Stimulated activated naive CD8-positive, alpha-beta T cell treated with anti-CD3 and anti-CD28 coated beads, Interleukin-15, Interleukin-2, amounts not matched to agents 100 U/mL and 50 U/mL, for 24 hours (primary cell): Measurements from ENCODE around the gene PBXIP1.
"Not testable (repeated sequence)": the region's sequence is repeated elsewhere in the genome, so short reads cannot be mapped to it uniquely, and the experiment has no call there.

ENCODE experiments used
- ATAC-seq: fragments of 150-1000 bp; cut with Tn5 transposase; one replicate; pipeline ENCODE4 v1.10.0; 2021
- DNase-seq: peaks from one replicate; pipeline ENCODE4 v3.0.0; 2021

Gene PBXIP1

GRCh38 chr1:154955718-154956543 is at the start of gene PBXIP1:
Gene PBXIP1, minus strand, starts transcription at chr1:154956099. Its CDS starts 2,378 bp downstream, at chr1:154953721.
- DNase-seq (peak; percentile 77), ATAC-seq (peak; percentile 48)

- ATAC-seq, result no peak
- no peak for DNase-seq
Measured at GRCh38 chr1:155005076-155006011, 49.4 kb upstream of the PBXIP1 start.

GRCh38 chr1:155004352-155005075 is 48.6 kb upstream of the PBXIP1 start:
- DNase-seq (no peak), ATAC-seq (no peak)

- no peak for DNase-seq
- ATAC-seq, result no peak
Measured at GRCh38 chr1:155003766-155004351, 48.0 kb upstream of the PBXIP1 start.

GRCh38 chr1:155003227-155003765 is 47.4 kb upstream of the PBXIP1 start:
- ATAC-seq (no peak), DNase-seq (no peak)

- ATAC-seq (no peak), DNase-seq (no peak)
Measured at GRCh38 chr1:155002464-155003226, 46.7 kb upstream of the PBXIP1 start, which contains the start of gene ZBTB7B. Gene ZBTB7B, plus strand, starts transcription at chr1:155002802. Its CDS starts 11,859 bp downstream, at chr1:155014661.

GRCh38 chr1:155001675-155002463 is 46.0 kb upstream of the PBXIP1 start:
- peak; percentile 99 for DNase-seq
- ATAC-seq, result peak; percentile 67

- no peak for ATAC-seq
- DNase-seq, result no peak
Measured at GRCh38 chr1:155001425-155001674, 45.5 kb upstream of the PBXIP1 start.

- DNase-seq (peak; percentile 92), ATAC-seq (peak; percentile 52)
Measured at GRCh38 chr1:155000726-155001424, 45.0 kb upstream of the PBXIP1 start.

GRCh38 chr1:155000411-155000725 is 44.5 kb upstream of the PBXIP1 start:
- no peak for ATAC-seq
- no peak for DNase-seq

- peak; percentile 6 for ATAC-seq
- DNase-seq, result peak; percentile 81
Measured at GRCh38 chr1:154999571-155000410, 43.9 kb upstream of the PBXIP1 start.

- peak; percentile 31 for ATAC-seq
- peak; percentile 87 for DNase-seq
Measured at GRCh38 chr1:154998818-154999570, 43.1 kb upstream of the PBXIP1 start.

GRCh38 chr1:154998201-154998780 is 42.4 kb upstream of the PBXIP1 start:
- DNase-seq (no peak), ATAC-seq (no peak)

GRCh38 chr1:154996966-154997701 is 41.2 kb upstream of the PBXIP1 start:
- DNase-seq, result no peak
- ATAC-seq, result no peak

GRCh38 chr1:154995301-154995983 is 39.5 kb upstream of the PBXIP1 start:
- DNase-seq, result peak; percentile 30
- not testable (repeated sequence) for ATAC-seq

- ATAC-seq (no peak), DNase-seq (no peak)
Measured at GRCh38 chr1:154994591-154994990, 38.7 kb upstream of the PBXIP1 start.
